CD4-positive, alpha-beta T cell treated with Interleukin-4 for 4 hours (primary cell): ENCODE data around the gene COQ5.
"Not testable (repeated sequence)": the region's sequence is repeated elsewhere in the genome, so short reads cannot be mapped to it uniquely, and the experiment has no call there.

Source experiments
- DNase-seq: peaks from one replicate; pipeline ENCODE4 v3.0.0-alpha.2; 2020

Gene COQ5

DNA sequence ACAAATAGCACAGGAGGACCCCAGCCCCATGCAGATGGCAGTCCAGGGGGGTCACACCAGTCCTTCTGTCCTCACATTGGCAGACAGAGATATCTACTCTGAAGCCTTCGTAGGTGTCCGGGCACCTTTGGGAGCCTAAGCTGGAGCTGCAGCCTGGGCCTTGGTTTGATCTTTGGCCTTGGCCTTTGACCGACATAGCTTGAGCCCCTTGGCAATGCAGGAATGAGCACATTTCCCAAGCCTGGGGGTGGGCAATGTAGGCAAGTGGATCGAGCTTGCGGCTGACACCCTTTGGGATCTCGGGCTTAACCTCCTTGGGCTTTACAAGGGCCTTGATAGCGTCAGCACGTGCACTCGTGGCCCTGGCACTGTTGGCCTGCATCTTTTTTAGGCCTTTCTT lies 6.4 kb downstream of the COQ5 start:
- no peak for DNase-seq

DNA sequence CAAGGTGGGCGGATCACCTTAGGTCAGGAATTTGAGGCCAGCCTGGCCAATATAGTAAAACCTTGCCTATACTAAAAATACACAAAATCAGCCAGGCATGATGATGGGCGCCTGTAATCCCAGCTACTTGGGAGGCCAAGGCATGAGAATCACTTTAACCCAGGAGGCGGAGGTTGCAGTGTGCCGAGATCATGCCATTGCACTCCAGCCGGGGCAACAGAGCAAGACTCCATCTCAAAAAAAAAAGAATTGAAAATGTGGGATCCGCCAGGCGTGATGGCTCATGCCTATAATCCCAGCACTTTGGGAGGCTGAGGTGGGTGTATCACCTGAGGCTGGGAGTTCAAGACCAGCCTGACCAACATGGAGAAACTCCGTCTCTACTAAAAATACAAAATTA lies 9.6 kb downstream of the COQ5 start:
- DNase-seq, result not testable (repeated sequence)

GRCh38 chr12:120515496-120515895 lies 13.5 kb downstream of the COQ5 start:
- no peak for DNase-seq

DNA sequence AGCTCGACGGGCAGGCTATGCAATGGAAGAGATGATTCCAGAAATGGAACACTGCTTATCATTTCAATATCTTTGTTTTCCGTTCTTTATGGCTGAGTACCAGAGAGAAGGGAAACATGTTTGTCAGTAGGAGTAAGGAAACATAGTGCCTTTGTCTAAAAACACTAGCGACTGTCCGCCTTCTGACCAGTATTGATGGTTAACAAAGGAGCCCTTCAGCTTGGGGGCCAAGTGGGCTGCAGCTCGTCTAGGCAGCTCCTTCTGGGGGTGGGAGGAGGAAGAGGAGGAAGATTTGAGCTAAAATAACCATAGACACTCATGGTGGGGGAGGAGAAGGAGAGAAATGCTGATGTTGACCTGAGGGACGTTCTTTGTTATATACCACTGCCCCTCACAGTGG lies 15.0 kb downstream of the COQ5 start:
- no peak for DNase-seq

DNA sequence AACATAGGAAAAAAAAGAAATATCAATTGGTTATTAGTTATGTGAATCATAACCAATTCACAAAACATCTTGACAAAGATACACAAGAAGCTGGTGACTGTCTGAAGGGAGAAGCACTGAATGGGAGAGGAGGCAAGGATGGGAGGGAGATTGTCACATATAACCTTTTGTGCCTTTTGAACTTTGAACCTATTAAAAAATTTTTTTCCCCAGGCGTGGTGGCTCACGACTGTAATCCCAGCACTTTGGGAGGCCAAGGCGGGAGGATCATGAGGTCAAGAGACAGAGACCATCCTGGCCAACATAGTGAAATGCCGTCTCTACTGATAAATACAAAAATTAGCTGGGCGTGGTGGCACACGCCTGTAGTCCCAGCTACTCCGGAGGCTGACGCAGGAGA lies 20.4 kb downstream of the COQ5 start:
- no peak for DNase-seq

DNA sequence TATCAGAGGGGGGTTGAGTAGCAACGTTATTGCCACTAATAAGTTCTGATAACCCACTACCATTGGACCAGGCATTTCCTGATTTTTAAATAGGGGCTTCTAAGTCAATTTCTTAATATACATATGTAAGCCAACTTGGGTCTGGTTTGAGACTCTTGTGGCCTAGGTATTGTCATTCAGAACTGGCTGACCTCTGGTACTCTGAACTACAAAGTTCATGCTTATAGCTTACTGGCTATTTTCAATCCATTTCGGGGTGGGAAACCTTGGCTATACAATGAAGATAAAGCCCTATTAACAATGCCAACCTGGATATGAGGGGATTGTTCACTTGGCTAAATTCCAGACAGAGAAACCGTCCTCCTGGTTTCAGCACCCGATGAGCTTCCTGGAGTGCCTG lies 24.4 kb downstream of the COQ5 start:
- no peak for DNase-seq

- DNase-seq, result no peak
These were observed 28.4 kb downstream of the COQ5 start for GRCh38 chr12:120500581-120500980.

- DNase-seq, result no peak
These were observed 30.0 kb downstream of the COQ5 start for GRCh38 chr12:120498870-120499515.

DNA sequence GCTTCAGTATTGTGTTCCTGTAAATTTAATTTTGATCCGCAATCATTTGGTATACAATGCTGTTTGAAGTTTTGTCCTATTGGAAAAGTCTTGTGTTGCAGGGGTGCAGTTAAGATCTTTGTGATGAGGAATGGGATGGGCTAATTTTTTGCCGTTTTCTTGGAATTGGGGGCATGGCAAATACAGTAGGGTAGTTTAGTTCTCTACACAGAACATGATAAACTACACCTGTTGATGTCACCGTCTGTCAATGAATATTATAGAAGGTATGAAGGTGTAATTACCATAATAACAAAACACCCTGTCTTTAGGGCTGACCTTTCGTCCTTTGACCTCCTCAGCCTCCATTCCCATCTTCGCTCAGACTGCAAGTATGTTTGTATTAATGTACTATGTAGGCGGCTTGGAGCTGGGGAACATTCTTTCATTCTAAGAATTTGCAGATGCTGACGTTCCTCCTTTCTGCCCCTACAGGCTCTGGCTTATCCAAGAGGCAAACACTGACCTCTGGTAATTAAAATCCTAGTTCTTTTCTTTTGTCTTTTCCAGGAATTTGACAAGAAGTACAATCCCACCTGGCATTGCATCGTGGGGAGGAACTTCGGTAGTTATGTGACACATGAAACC lies 31.3 kb downstream of the COQ5 start:
- DNase-seq, result no peak

DNA sequence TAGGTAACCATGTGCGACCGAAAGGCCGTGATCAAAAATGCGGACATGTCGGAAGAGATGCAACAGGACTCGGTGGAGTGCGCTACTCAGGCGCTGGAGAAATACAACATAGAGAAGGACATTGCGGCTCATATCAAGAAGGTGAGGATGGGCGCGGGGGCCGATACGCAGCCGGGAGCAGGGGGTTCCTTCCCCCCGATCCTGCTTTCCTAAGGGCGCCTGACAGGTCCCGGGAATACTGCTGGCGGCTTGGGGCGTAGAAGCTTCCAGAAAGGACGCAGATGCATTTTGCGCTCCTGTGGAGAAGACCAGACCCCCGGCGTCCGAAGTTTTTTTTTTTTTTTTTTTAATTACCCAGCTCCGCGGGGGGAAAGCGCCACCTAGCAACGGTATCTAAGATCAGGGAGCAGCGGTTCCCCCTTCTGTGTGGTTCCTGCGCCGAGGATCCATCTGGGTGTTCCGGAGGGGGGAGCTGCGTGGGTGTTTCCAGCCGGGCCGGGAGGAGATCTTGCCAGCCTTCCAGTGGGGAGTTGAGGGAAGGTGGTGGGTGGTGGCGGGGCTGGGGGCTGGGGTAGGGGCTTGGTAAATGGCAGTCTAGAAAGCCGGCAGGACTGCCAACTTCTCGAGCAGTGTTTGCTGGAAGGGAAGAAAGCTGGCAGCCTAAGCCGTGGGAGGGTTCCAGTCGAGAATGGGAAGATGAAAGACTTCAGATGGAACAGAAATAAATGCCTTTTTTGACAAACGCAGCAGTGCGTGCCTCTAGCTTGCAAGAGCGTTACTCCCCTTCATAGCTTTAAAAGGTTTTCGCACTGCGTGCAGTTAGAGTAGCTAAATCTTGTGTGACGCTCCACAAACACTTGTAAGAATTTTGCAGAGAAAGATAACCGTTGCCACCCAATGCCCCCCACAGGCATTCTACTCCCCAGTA lies 32.3 kb downstream of the COQ5 start:
- peak; percentile 57 for DNase-seq

DNA sequence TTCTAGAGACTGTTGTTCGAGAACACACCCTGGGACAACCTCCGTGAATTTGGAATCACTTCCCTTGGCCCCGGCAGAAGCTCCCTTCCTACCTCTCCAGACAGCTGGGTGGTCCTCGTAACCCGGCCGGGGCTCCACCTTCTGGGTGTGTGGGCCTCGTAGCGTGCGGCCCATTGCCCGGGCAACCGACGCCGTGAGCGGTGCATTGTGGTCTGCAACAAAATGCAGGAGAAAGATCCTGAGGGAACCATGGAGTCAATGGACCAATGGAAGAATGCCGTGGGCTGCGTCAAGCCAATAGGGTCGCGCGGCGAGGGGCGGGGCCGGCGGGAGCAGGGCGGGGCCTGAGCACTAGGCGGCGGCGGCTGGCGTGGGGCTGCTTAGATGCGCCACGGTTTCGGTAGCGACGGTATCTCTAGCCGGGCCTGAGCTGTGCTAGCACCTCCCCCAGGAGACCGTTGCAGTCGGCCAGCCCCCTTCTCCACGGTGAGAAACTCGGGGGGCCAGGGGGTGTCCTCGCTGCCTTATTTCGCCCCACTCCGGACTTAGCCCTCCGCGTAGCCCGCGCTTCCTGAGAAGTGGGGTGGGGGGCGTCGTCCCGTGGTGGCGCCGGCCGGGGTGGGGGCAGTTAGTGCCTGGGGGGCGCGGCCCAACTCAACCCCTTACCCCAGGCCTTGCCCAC lies 33.1 kb downstream of the COQ5 start, which contains the start of gene DYNLL1:
TSS of gene DYNLL1 (plus strand) at position 383 of the 682 bp plus-strand sequence. CDS start 309 bp downstream, outside the sequence.
- peak; percentile 96 for DNase-seq

DNA sequence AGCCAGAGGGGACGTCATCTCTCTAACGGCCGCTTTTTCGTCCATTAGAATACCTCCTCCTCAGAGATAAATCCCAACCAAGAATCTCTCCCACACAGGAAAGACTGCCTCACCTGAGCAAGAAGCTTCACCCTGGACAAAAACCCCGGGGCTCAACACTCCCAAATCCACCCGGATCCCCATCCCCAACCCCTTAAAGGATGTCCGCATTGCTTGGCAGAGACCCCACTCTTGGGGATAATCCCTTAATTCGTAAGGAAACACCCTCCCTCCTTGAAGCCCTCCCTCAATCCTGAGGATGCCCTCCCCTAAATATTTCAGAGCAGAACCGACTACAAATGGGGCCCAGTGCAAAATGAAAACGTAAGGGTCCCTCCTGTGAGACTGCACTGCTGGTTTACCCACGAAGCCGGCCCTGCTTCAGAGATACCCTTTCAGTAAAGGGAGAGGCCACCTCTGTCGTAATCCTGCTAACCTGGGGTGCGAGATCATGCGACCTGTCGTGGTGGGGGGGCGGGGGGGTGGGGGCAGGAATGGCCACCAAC lies 33.7 kb downstream of the COQ5 start:
- no peak for DNase-seq

GRCh38 chr12:120490833-120491512 lies 38.0 kb downstream of the COQ5 start:
- no peak for DNase-seq

DNA sequence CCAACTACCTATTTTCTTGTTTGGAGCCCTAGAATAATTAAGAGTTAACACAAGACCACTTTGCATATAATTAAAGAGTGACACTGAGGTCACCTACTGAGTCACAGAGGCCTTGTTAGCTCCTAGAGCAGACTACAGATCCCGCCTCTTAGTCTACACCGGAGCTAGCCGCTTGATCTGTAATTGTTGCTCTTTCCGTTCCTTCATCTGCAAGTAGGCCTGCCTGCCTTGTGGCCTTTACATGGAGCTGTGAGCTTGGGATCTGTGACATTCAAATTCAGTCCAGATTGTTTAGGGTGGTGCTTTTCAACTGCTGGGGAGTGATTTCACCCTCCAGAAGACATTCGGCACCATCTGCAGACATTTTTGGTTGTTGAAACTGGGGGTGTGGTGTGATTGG lies 38.6 kb downstream of the COQ5 start:
- DNase-seq, result no peak

- no peak for DNase-seq
These were observed 39.9 kb downstream of the COQ5 start for GRCh38 chr12:120489018-120489417.

GRCh38 chr12:120488057-120488640 lies 40.8 kb downstream of the COQ5 start:
- no peak for DNase-seq

DNA sequence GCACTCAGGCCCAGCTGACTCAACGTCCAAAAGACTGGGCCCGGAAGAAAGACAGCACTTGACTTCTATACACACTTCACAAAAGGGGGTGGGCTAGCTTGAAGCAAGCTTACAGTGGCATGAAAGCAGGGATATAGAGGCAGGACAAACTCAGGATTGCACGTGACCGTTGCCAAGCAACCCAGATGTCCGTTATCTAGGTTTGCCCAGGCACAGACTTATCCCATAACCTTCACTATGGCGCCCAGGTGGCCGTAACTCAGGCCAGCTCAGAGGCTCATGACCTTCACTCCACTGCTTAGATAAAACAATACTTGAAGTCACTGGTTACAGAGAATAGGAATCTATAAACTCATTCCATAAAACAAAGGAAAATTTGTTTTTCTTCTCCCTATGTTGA lies 41.4 kb downstream of the COQ5 start:
- not testable (repeated sequence) for DNase-seq

GRCh38 chr12:120485961-120486881 lies 42.7 kb downstream of the COQ5 start:
- no peak for DNase-seq

GRCh38 chr12:120483621-120484020 lies 45.3 kb downstream of the COQ5 start:
- DNase-seq, result no peak

DNA sequence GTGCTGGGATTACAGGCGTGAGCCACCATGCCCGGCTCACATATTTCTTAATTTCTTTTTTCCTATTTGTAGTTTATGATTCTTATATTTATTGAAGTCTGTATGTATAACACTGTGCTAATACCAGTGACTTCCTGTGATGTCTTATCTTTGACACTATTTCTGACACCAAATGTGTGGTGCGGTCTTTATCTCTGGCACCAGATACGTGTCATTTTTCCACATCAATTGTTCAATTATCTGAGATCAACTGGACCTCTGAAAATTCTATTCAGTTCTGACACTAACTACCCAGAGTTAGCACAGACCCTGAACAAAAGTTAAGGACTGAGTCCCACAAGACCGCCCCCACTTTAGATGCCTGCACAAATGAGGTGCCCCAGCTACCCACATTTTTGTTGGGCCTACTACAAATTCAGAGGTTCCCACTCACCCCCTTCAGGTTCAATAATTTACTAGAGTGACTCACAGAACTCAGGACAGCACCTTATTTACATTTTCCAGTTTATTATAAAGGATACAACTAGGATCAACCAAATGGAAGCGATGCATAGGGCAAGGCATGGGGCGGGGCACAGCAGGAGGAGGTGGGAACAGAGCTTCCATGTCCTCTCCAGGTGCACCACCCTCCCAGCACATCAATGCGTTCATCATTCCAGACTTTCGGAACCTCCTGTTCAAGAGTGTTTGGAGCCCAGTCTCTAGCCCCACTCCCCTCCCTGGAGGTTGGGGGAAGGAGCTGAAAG lies 47.8 kb downstream of the COQ5 start:
- peak; percentile 48 for DNase-seq
